Hematopoietic multipotent progenitor cell treated with erythropoietin and hydrocortisone succinate and interleukin-3 and kit ligand, for 4 days (in vitro differentiated cells): ENCODE data around the gene FIS1.
A peak's percentile ranks its signal among the peaks of the same experiment; 100 is the strongest.
"Not testable (repeated sequence)": the region's sequence is repeated elsewhere in the genome, so short reads cannot be mapped to it uniquely, and the experiment has no call there.

ENCODE experiments used
- DNase-seq: peaks from one replicate; pipeline ENCODE4 v3.0.0-alpha.2; 2015

Gene FIS1

DNA sequence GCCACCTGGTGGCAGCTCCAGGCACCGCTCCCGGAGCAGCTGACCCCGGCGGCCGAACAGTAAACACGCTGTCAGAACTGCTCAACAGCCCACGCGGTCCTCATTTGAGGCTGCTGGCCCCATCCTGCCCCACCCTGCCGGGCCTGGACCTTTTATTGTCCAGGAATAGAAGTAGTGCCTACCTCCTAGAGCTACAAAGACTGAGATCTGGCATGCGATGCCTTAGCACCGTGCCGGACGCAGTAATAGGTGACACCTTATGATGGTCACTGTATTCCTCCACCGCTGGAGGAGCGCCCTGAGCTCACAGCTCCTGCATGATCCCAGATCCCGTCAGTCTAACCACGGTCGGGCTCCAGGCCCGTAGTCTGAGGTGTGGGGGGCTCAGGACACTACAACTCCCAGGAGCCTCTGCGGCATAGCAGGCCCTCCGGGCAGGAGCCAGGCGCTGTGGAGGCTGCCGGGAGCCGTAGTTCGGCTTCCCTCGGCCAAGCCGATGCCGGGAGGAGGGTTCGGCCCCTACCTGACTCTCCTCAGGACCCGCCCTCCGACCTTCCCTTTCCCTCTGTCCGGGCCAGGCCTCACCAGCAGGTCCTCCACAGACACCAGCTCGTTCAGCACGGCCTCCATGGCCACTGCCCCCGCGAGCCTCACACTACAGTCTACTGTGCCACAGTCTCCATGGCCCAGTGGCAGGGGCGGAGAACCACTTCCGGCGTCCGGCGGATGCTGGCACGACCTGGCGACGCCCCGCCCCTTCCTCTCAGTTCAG, at the start of gene FIS1:
Gene FIS1 (minus strand): TSS at position 707 of the 772 bp plus-strand sequence. CDS start 77 bp downstream, at position 630.
- peak; percentile 97 for DNase-seq

DNA sequence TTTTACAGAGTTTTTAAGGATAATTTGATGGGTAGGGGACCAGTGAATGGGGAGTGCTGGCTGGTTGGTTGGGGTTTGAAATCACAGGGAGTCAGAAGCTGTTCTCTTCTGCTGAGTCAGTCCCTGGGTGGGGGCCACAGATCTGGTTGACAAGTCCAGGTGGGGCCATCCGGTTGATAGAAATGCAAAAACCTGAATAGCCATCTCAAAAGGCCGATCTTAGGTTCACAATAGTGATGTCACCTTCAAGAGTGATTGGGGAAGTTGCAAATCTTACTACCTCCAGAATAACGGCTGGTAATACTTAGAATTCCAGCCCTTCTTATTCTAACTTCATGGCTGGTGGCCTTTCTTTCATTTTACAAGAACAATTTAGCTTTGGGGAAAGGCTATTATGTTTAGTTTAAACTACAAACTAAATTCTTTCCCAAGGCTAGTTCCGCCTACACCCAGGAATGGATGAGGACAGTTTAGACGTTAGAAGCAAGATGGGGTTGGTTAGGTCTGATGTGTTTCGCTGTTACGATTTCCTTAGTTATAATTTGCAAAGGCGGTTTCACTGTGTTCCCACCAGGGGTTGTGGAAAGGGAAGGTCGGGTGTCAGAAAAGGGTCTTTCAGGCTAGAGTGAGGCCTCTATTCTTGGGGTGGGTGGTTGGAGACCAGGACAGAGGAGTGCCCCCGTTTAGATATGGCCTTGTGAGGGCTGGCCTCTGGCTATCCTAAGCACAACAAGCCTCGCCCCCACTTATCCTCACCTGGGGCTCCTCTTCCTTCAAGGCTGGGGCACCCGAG, 49.4 kb upstream of the FIS1 start:
- no peak for DNase-seq

DNA sequence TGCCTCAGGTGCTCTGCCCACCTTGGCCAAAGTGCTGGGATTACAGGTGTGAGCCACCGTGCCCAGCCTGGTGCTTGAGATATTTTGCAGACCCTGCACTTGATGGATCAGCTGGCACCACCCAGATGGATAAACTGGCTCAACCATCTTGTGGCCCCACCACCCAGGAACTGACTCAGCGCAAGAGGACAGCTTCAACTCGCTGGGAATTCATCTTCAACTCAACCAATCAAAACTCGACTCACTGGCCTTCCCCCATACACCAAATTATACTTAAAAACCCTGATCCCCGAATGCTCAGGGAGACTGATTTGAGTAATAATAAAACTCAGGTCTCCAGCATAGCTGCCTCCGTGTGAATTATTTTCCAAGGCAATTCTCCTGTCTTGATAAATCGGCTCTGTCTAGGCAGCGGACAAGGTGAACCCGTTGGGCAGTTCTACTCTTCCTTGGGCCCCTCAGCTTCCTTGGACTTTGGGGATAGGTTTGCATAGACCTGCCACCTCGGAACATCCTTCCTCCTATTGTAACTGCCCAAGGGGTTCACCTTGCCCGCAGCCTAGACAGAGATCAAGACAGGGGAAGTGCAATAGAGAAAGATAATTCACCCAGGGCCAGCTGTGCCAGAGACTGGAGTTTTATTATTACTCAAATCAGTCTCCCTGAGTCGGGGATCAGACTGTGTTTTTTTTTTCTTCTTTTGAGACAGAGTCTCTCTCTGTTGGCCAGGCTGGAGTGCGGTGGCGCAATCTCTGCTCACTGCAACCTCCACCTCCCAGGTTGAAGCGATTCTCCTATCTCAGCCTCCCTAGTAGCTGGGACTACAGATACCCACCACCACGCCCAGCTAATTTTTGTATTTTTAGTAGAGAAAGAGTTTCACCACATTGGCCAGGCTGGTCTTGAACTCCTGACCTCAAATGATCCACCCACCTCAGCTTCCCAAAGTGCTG, 48.5 kb upstream of the FIS1 start:
- not testable (repeated sequence) for DNase-seq

DNA sequence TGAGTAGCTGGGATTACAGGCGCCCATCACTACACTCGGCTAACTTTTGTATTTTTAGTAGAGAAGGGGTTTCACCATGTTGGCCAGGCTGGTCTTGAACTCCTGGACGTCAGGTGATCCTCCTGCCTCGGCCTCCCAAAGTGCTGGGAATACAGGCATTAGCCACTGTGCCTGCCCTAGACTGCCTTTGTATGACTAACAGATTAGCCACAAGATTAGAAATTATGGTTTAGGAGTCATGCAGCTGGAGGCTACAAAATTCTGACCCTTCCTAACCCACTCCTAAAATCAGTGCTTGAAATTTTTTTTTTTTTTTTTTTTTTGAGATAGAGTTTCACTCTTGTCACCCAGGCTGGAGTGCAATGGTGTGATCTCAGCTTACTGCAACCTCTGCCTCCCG, 47.7 kb upstream of the FIS1 start:
- not testable (repeated sequence) for DNase-seq

DNA sequence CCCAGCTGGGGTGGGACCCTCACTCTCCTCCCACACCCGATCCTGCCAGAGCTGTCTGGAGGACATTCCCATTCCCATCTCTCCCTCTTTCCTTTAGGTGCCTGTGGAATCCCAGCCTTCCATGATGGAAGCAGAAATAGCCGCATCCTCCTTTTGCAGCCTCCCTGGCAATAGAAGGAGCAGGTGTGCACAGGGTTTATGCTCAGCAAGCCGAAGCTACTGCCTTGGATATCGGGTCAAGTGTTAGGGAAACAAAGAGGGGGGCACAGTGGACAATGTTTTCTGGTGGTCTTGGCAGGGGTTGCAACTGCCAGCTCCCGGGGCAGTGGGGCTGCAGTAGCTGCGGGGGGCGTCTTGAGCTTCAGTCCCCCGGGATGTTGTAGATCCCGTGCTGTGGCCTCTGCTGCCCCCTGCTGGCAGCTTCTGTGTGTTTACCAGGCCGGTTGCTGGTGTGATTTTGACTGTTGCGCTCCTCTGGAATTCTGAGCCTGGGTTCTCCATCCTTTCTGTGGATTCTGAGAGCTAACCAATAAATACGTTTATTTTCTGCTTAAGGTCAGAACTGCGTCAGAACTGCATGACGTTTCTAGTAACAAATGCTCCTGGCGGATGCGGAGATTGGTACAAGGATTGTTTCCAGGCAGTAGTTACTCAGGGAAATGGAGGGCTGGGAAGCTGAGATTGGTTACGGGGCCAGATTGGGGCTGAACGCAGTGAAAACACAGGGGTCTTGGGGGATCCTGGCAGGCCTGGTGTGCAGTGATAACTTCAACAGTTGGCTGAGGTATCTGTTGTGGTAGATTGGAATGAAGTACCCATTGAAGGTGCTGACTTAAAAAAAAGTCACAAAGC, 45.5 kb upstream of the FIS1 start:
- DNase-seq: peak; percentile 44

DNA sequence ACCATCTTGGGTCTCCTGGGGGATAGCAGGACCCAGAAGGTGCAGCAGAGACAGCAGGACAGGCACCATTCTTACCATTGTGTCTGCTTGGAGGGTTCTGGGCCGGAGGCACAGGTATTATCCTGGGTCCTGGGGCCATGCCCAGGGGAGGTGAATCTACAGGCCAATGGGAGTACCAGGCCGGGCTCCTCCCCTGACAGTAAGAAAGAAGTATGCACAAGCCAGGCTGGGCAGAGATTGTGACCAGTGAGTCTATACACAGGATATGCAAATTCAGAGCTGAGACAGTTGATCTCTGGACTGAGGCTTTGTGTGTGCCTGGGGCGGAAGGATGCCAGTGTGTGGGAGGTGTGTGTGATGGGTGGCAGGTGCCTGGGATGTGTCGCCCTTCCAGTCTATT, 44.8 kb upstream of the FIS1 start:
- DNase-seq: not testable (repeated sequence)

DNA sequence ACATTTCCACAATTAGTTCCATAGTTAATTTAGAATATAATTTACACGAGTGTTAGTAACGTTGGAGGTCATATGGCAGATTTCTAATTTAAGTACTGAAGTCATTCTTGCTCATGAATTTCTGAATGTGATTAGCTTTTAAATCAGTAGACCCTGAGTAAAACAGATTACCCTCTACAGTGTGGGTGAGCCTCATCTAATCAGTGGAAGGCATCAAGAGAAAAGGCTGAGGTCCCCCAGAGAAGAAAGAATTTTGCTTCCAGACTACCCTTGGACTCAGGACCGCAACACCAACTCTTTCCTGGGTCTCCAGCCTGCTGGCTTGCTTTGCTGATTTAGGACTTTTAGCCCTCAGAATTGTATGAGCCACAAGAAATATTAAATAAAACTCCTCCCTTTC, 43.6 kb upstream of the FIS1 start:
- no peak for DNase-seq

DNA sequence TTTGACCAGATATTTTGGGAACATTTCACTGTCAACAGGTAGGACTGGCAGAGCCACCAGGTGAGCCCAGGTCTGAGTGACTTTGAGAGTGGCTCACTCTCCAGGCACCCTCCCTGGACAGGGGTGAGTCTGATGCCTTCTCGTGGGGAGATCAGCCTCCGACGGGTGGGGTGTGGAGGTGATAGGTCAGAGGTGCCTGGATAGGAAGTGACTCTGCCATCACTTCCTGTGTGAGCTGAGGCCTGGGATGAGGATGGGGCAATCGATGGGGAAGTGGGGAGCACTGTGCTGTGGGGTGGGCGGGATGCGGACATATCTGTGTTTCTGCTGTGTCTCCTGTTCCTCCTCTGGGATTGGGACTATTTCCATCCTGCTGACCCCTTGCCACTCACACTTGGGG, 42.2 kb upstream of the FIS1 start:
- no peak for DNase-seq

DNA sequence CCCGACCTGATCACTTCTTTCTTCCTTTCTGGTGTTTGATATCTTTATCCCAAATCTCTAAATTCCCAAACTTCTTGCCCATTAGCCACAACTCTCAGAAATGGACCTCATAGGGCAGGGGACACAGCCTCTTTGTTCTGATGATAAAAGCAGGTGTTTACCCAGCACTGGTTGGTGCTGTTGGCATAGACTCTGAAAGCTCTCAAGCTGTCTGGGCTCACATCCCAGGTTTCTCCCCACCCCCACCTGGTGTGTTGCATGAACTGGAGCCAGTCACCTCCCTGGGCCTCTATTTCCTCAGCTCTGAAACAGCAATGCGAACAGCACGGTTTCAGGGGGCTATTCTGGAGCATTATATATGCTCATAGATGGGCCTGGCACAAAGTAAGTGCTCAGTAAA, 41.0 kb upstream of the FIS1 start:
- DNase-seq: not testable (repeated sequence)

DNA sequence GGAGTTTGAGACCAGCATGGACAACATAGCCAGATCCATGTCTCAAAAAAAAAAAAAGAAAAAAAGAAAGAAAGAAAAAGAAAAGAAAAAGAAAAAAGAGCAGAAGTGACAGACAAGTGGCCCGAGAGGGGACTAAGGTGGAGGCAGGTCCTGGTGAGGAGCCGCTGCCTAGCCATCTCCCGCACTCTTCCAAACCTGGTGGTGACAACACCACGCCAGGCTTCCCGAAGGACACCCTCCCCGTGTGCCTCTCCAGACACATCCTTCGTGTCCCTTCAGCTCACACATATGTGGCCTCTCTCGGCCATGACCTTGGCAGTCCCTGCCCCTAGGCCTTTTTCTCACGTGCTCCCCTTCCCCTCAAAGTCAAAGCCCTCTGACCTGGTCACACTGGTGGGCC, 40.3 kb upstream of the FIS1 start:
- no peak for DNase-seq

DNA sequence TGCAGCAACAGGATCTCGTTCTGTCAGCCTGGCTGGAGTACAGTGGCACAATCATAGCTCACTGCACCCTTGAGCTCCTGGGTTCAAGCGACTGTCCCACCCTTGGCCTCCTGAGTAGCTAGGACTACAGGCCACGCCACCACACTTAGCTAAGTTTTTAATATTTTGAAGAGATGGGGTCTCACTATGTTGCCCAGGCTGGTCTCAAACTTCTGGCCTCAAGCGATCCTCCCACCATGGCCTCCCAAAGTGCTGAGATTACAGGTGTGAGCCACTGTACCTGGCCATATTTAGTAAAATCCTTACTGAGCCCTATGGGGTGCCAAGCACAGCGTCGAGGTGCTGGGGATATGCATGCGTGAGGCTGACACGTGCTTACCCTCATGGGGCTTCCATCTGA, 36.0 kb upstream of the FIS1 start:
- not testable (repeated sequence) for DNase-seq

DNA sequence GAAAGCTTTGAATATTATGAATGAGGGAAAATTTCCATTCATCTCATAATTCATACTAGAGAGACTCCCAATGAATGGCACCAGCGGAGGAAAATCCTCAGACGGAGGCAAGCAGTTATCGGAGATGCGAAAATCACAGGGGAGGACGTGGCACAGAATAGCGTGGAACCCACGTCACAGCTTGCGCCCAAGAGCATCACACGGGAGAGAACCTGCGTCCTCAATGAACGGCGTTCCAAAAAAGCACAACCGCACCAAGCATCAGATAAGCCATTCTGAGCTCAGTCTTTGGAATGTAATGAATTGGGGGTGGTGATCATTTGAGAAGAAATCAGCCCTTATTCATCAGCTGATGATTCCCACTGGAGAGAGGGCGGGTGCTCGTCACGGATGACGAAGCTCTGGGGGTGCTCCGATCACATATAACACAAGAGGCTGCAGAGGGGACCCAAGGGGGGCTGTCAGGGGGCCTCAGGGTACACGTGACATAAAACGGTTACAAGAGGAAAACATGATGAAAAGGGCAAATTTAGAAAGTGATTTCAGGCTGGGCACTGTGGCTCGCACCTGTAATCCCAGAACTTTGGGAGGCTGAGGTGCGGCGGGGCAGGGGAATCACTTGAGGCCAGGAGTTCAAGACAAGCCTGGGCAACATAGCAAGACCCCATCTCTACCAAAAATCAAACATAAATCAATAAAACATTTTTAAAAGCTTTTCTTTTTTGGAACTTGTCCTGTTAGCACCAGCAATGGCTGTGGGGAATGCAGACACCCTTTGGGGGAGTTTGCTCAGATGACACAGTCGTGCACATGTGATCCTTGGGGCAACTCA, 33.8 kb upstream of the FIS1 start:
- DNase-seq: no peak

DNA sequence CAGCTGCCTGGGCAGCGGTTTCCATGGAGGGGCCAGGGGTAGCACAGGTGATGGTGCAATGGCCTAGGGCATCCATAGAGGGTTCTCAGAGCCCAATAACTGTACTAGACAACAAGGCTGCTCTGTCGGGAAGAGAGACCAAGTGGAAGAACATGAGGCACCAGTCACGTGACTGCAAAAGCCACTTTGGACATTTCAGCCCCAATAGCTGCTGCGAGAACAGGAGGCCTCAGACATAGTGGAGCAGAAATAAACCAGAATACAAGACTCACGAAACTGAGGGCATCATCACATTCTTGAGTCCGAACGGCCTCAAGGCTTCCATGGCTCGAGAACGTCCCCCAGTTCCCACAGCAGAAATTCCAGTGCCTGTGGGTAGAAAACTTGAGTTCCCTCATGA, 32.3 kb upstream of the FIS1 start:
- no peak for DNase-seq

DNA sequence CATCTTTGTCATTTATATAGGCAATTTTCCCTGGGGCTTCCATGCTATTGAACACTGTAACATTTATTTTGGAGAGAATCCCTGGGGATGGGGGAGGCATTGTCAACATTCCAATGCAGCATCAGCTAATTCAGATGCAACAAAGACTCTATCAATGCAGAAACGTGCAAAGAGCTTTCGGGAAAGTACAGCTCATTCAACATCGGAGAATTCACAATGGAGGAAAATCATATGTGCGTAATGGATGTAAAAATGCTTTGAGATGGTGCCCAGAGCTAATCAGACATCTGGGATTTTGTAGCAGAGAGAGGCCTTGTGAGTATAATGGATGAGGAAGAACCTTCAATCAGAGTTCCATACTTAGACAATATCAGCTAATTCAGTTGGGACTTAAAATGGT, 28.3 kb upstream of the FIS1 start:
- DNase-seq: no peak

DNA sequence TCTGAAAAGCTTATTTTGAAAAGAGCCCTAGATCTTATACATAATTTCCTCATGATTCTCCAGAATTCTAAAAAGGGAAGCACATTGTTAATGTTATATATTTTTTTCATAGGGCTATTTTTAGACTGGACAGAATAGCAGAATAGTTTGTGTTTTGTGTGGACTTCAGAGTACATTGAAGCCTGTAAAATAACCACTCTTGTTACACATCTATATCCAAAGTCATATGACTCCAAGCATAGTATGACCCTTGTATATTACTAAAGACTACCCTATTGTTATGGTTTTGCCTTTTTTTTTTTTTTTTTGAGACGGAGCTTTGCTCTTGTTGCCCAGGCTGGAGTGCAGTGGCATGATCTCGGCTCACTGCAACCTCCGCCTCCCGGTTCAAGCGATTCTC, 26.1 kb upstream of the FIS1 start:
- no peak for DNase-seq

DNA sequence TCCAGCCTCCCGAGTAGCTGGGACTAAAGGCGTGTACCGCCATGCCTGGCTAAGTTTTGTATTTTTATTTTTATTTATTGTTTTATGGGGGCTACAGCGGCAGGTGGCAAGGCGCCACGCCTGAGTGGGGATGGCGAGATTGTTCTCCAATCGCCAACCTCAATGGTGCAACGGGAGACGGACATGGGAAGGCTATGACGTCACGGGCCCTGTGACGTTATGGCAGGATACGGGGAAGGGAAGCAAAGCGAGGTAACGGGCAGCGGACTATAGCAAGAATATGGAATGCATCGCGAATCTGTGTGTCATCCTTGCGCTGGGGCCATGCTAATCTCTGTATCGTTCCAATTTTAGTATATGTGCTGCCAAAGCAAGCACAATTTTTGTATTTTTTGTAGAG, 24.8 kb upstream of the FIS1 start:
- DNase-seq: no peak

DNA sequence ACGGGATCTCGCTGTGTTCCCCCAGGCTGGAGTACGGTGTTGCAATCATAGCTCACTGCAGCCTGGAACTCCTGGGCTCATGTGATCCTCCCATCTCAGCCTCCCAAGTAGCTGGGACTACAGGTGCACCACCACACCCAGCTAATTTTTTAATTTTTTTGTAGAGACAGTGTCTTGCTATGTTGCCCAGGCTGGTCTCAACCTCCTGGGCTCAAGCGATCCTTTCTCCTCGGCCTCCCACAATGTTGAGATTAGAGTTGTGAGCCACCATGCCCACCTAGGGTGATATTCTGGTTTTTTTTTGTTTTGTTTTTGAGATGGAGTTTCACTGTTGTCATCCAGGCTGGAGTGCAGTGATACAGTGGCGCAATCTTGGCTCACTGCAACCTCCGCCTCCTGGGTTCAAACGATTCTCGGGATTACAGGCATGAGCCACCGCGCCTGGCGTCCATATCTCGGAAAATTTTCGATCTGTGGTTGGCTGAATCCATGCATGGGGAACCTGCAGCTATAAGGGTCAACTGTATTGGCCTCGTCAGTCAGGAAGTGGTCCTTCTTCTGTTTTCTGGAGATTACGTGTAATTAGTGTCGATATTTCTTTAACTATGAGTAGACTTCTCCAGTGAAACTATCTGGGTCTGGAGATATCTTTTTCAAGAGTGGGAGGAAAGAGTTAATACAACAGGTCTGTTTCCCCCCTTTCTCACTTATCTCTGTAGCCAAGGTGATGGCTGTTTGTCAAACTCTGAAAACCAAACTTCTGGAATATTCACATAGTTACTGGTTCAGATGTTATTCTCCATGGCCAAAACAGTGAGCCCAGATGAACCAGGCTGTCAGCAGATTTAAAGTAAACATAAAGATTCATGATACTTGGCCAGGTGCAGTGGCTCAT, 21.0 kb upstream of the FIS1 start:
- DNase-seq: peak; percentile 73

DNA sequence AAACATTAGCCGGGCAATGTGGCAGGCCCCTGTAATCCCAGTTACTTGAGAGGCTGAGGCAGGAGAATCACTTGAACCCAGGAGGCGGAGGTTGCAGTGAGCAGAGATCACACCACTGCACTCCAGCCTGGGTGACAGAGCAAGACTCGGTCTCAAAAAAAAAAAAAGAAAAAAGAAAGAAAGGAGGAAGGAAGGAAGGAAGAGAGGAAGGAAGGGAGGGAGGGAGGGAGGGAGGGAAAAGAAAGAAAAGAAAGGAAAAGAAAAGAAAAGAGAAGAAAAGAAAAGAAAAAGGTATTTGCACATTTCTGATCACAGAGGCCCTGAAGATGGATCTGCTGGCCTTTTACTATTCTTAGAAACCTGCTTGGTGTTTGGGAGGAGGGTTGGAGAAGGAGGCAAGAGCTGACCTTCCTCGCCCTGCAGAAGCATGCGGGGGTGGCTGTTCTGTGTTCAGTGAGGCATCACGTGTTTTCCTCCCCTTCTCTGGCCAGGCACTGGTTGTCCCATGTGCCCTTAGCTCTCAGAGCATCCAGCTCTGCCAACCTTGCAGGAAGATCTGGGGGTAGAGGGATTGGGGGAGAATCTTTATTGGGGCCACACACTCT, 19.3 kb upstream of the FIS1 start:
- DNase-seq: not testable (repeated sequence)

DNA sequence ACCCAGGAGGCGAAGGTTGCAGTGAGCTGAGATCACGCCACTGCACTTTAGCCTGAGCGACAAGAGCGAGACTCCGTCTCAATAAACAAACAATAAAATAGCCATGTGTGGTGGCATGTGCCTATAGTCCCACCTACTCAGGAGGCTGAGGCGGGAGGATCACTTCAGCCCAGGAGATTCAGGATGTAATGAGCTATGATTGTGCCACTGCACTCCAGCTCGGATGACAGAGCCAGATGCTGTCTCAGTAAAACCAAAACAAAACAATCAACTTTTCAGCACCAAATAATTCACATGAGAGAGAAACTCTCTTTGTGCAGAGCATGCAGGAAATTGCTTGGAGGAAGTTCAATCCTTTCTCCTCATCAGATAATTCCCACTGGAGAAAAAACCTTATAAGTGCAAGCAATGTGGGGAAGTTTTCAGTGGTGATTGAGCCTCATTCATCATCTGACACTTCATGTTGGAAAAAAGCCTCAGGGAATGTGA, 13.4 kb upstream of the FIS1 start:
- no peak for DNase-seq

DNA sequence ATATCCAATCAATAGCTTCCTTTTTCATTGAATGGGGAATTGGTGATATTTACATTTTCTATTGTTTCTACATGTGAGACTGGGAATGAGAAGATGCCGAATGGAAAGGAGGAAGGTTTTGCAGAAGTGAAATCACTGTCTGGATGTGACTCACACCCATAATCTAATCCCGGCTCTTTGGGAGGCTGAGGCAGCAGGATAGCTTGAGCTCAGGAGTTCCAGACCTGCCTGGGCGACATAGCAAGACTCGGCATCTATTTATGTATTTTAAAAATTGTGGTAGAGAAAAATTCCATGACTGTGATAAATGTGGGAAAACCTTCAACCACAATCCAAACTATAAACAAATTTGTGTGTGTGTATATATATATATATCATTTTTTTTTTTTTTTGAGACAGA, 10.9 kb upstream of the FIS1 start:
- DNase-seq: no peak
